HG03439 (cell line): Measurements from ENCODE around the gene ACTN3.
"Not testable (repeated sequence)": the region's sequence is repeated elsewhere in the genome, so short reads cannot be mapped to it uniquely, and the experiment has no call there.

Source experiments
- ATAC-seq: cut with Tn5 transposase; IDR thresholded peaks from one replicate; pipeline ENCODE4 v1.9.1; 2021; ENCODE audit warnings: mild to moderate bottlenecking, moderate library complexity; ENCODE audit not compliant: unreplicated experiment

The ACTN3 gene

DNA sequence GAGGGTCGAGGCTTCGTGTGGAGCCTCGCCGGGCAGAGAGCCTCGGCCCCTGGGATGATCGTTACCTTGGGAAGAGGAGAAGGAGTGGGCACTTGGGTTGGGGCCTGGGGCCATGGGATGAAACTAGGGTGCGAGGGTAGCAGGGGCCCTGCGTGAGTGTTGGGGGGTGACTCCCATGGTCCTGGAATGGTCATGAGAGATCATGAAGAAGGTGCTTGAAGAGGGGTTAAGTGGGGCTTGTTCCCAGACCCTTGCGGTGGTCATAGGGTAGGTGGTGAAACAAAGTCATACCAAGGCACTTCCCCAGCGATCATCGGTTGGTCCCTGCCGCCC is 46.6 kb downstream of the ACTN3 start:
- peak; percentile 33 for ATAC-seq

DNA sequence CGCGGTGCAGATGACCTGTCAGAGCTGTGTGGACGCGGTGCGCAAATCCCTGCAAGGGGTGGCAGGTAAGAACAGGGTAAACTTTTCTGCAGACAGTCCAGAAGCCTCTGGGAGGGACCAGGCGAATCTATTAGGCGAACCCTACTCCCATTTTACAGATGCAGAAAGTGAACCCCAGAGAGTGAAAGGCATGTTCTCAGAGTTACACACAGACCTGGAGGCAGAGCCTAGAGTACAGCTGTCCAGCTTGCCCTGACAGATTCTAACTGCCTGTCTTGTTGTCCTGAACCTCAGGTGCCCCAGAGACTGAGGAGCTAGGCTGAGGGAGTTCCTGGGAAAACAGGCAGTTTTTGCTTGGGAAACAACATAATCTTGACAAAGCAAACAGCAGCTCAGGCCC is 46.9 kb downstream of the ACTN3 start:
- ATAC-seq: no peak

DNA sequence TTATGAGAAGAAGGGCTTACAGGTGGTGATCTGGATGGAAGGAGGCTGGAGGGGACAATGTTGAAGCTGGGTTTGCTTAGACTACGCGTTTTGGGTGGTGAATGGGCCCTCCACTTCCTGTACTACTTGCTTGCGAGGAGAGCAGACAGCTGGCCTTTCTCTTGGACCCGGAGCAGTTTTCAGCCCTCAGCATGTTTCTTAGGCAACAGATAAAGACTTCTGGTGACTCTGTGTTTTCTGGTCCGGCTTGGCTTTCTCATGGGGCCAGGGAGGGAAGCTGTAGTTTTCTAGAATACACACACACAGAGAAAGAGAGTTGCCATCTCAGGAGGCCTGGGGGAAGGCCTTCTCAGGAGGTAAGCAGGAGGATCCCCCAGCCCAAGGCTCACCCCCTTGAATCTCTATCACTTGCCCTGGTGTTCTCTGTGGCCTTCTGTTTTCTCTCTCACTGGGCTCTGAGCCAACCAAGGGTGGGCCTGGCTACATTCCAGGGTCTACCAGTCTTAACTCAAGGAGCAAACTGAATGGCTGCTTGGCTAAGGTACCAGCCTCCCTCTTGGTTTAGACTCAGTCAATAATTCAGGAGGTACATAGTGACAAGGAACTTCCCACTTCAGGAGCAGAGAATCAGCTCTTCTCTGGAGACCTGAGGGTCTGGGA is 48.7 kb downstream of the ACTN3 start:
- no peak for ATAC-seq

DNA sequence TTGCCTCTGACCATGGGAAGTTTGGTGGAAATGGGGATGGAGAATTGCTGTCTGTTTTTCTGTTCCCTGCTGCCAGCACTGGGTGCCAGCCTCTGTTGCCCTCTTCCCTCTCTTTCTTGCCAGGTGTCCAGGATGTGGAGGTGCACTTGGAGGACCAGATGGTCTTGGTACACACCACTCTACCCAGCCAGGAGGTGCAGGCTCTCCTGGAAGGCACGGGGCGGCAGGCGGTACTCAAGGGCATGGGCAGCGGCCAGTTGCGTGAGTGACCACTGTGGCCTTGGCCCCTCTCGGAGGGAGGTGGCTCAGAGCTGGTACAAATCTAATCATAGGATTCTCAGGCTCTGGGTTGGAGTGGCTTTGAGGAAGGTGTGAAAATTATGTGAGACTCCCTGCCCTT is 52.3 kb downstream of the ACTN3 start:
- ATAC-seq: no peak

DNA sequence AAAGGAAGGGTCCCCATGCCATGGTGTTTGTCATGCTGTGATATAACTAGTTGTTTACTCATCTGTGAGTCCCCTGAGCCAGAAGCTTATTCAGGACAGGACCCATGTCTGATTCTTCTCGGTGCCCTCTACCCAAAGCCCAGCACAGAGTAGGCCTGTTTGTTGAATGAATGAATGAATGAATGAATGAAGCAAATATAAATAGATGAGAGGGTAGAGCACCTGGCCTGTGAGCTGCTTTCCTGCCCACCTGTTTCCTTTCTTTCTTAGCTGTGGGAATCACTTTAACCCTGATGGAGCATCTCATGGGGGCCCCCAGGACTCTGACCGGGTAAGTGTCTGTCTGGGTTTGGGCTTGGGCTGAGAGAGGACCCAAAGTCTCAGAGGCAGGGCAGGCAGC is 53.5 kb downstream of the ACTN3 start:
- ATAC-seq: no peak

DNA sequence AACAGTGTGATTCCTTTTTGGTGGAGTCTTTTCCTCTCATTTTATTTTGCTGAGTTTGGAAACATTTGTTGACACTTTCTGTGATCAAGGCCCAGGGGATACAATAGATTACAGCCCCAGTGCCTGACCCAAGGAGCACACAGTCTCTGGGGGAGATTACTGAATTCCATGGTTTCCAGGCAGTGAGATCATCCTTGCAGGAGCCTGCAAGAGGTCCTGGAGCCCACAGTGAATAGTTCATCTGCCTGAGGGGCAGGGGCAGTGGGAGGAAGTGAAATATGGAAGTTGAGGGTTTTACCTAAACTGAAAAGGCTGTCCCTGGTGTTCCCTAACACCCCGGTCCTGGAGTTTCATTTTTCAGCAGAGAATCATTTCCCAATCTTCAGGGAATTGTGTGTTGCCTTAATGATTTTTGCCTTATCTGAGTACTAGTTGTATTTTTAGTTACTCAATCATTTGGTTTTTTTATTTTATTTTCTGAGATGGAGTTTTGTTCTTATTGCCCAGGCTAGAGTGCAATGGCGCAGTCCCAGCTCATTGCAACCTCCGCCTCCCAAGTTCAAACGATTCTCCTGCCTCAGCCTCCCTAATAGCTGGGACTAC is 54.0 kb downstream of the ACTN3 start:
- no peak for ATAC-seq

DNA sequence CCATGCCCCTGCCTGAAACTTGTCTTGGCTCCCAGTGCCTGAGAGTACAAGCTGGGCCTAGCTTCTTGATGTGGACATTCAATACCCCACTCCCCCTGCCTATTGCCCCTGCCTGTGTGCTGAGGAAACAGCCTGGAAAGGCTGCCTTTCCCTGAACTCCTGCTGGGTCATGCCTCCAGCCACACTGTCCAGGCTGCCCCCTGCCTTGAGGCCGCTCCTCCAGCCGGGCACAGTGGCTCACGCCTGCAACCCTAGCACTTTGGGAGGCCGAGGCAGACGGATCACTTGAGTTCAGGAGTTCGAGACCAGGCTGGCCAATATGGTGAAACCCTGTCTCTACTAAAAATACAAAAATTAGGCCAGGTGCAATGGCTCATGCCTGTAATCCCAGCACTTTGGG is 56.4 kb downstream of the ACTN3 start:
- no peak for ATAC-seq

DNA sequence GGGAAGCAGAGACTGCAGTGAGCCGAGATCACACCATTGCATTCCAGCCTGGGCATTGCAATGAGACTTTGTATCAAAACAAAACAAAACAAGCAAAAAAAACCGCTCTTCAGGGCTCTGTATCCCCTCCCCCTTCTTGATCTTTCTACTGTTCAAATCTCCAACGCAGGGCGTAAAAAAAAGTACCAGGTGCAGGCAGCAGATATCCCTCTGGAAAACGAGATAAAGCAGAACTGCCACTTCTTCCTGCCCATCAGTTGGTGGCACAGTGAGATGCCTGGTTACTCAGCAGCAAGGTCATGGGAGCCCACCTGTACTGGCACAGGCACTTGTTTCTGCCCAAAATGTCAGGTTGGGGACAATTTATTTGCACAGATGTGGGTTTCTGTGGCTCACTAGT is 57.5 kb downstream of the ACTN3 start:
- no peak for ATAC-seq

DNA sequence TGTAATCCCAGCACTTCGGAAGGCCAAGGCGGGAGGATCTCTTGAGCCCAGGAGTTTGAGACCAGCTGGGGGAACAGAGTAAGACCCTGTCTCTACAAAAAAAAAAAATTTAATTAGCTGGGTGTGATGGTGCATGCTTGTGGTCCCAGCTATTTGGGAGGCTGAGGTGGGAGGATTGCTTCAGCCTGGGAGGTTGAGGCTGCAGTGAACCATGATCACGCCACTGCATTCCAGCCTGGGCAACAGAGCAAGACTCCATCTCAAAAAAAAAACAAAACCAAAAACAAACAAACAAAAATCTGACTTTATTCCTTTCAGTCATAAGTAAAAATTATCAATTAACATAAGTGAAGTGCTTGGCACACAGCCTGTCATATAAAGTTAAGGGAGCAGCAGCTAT is 59.9 kb downstream of the ACTN3 start:
- not testable (repeated sequence) for ATAC-seq

DNA sequence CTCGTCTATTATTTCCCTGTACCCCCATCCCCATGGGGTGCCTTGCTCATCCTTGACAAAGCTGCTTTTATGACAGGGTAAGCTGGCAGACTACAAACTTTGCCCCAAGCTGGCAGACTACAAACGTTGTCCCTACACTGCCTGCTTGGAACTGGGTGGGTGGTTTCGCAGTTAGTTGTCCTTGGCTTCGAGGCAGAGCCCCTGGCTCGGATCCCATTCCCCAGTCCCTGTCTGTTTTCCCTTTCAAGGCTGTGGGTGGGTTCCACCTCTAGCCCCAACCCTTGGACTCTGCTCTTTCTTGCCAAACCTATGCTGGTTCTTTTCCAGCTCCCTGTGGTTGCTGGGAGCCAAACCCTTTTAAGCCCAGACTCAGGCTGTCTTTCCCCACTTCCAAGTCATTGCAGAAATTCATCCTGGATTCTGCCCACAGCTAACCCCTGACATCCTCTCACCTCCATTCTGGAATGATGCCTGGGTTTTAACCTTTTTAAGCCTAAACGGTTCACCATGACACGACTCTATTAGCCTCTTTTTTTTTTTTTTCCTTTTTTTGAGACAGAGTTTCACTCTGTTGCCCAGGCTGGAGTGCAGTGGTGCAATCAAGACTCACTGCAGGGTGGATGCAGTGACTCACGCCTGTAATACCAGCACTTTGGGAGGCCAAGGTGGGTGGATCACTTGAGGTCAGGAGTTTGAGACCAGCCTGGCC is 60.6 kb downstream of the ACTN3 start:
- ATAC-seq: no peak

DNA sequence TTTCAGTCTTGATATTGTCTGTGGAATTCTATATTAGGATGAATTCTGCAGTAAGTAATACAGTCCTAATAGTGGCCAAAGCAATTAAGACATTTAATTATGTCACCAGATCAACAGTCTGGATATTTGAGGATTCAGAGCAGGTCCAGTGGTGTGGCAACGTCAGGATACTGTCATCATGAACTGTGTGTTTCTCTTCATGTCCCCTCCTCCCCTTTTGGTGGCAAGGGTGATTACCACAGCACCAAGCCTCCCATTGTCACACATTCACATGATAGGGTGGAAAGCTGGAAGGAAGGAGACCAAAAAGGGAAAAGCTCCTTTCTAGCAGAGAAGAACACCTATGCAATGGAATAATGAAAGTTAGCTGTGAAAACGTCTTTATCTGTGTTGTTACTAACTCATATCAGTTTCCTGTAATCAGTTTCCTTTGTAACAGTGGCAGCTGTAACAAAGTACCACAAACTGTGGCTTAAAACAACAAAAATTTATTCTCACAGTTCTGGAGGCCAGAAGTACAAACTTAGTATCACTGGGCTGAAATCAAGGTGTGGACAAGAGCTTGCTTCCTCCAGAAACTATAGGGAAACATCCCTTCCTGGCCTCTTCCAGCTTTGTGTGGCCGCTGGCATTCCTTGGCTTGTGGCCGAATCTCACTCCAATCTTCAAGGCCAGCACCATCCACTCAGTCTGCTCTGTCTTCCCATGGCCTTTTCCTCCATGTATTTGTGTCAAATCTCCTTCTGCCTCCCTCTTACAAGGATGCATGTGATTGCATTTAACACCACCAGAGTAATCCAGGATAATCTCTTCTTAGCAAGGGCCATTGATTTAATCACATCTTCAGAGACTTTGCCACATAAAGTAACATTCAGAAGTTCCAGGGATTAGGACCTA is 63.3 kb downstream of the ACTN3 start:
- ATAC-seq: no peak

DNA sequence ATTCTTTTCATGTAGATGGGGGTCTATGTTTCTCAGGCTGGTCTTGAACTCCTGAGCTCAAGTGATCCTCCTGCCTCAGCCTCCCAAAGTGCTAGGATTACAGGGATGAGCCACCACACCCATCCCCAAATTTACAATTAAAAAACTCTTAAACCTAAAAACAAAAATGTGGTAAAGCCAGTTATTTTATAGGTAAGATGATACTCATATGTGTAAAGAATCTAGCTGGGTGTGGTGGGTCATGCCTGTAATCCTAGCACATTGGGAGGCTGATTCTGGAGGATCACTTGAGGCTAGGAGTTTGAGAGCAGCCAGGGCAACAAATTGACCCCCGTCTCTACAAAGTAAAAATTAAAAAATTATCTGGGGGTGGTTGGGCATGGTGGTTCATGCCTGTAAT is 65.8 kb downstream of the ACTN3 start:
- ATAC-seq: no peak
